Stimulated activated CD8-positive, alpha-beta memory T cell treated with anti-CD3 and anti-CD28 coated beads, Interleukin-12 subunit alpha, Interleukin-12 subunit beta, amount 100 ng/mL, for 4 hours (primary cell): Measurements from ENCODE around the gene BBS4.

Source experiments
- DNase-seq: peaks from one replicate; pipeline ENCODE4 v3.0.0-alpha.2; 2020; ENCODE audit warnings: low read depth

Gene BBS4

DNA sequence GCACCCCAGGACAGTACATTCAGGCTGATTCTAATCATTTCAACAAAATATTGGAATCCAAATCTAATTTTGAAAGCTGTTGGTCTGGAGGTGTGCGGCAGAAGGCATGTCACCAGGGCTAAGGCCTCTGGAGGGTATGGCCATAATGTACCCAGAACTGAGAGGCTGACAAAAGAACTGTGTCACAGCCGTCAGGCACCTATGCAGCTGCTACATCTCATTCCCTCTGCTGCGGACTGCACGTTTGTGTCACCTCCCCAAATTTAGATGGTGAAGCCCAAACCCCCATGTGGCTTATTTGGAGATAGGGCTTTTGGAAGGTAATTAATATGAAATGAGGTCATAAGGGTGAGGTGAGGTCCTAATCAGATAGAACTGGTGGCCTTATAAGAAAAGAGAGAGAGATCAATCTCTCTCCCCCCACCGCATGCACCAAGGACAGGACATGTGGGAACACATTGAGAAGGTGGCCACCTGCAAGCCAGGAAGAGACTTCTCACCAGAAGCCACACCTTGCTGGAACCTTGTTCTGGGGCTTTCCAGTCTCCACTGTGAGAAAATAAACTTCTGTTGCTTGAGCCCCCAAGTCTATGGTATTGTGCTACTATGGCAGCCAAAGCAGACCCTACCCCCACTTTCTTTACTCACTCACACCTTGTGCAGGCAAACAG, 74.7 kb downstream of the BBS4 start:
- no peak for DNase-seq

DNA sequence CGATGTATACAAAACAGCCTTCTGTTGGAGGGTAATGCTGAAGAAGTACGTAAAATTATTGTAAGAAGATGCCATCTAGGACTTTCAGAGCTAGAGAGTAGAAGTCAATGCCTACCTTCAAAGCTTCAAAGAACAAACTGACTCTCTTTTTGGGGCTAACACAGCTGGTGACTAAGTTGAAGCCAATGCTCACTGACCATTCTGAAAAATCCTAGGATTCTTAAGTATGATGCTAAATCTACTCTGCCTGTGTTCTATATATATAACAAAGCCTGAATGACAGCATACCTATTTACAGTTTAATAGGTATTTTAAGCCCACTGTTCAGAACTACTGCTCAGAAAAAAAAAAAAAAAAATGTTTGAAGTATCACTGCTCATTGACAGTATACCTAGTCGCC, 78.6 kb downstream of the BBS4 start:
- DNase-seq, result no peak

DNA sequence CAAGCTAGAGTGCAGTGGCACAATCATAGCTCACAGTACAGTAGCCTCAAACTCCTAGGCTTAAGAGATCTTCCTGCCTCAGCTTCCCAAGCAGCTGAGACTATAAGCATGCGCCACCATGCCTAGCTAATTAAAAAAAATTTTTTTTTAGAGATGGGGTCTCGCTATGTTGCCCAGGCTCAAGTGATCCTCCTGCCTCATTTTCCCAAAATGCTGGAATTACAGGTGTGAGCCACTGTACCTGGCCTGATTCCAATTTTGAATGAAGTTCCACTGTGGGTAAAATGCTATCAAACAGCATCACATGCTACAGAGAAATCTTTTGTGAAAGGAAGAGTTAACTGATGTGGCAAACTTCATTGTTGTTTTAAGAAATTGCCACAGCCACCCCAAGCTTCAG, 80.0 kb downstream of the BBS4 start:
- no peak for DNase-seq

DNA sequence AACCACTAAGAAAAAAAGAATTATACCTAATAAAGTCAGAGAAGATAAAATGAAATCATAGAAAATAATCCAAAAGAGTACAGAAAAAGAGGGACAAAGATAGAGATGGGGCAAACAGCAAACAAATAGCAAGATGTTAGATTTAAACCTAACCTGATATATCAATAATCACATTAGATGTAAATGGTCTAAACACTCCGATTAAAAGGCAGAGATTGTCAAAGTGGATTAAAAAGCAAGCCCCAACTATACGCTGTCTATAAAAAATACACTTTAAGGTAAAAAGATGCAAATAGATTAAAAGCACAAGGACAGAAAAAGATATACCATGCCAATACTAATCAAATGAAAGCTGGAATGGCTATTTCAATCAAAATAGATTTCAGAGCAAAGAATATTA, 80.8 kb downstream of the BBS4 start:
- no peak for DNase-seq

DNA sequence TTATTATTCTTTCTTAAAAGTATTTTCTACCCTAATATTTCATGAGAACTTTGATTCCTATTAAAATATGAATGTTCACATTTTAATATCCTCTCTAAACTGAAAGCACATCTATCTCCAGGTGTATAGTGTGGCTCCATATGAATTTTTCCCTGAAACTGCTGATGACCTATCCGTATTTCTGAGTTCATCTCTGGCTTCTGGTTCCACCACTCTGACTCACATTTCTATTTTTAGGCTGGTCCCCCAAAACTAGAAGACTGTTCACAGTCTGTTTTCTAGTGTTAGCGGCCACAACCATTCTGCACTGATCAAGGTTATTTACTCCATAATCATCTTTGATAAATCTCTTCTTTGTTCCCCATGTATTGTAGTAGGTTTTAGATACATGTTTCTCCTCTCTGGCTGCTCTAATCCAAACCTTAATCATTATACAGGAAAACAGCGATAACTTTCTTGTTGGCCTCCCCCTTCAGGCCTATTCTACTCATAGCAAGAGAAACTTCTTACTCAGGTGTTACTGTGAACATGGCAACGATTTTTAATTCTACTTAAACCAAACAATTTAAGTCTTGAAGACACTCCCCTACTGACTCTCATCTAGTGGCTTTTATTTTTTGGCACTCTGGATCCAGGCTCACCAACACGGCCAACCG, 84.8 kb downstream of the BBS4 start:
- DNase-seq, result no peak

DNA sequence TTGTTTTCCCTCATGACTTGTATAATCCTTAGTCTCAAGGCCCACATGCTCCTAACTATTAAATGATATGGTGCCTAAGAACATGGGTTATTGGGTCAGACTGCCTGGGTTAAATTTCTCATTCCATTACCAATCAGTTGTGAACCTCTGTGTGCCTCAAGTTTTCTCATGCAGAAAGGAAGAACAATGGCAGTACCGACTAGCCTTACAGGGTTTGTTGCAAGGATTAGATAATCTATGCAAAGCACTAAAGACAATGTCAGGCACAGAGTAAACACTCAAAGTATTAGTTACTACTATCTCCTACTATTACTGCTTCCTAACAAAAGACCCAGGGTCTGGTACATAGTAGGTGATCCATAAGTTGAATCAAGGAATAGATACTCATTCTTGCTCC, 85.3 kb downstream of the BBS4 start:
- no peak for DNase-seq

DNA sequence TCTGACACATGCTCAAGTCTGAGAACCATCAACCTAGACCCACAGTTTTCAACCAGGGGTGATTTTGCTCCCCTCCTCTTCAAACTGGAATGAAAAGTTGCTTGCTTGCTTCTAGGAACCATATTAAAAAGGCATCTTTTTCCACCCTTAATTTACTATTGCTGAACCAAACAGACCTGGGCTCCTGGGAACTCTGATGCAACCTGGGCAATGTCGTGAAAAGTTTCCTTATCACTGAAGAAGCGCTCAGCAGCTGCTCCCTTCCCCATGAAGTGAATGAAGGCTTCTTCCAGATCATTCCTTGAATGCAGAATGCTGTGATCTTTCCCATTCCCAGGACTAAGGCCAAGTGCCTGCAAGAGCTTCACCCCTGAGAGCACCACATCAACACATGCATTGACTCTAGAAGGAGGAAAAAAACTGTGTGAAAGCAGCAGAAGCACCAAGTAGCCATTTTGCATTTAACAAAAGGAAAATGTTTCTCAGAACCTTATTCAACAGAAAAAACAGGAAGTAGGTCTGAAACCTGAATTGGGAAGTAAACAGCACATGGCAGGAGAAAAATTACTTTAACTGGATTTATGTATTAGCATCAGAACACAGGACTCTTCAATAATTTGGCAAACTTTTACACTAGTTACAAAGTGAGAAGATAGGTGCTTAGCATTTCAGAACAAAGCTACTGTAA, 88.8 kb downstream of the BBS4 start:
- no peak for DNase-seq

DNA sequence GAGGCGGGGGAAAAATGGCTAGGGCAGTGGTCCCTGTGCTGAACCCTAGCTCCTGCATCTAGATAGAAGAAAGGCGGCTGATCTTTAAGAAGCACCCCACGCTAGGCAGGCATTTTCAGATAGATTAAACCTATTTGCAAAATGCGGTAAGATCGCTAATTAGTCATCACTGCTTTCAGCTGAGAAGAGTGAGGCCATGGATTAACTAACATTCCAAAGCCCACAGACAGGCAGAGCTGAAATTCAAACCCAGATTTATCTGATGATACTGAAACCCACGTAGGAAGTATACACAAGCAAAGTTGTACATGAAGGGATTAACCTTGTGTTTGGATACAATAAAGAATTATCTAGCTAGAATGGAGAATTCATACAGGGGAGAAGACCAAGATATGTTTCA, 92.8 kb downstream of the BBS4 start:
- DNase-seq, result no peak

DNA sequence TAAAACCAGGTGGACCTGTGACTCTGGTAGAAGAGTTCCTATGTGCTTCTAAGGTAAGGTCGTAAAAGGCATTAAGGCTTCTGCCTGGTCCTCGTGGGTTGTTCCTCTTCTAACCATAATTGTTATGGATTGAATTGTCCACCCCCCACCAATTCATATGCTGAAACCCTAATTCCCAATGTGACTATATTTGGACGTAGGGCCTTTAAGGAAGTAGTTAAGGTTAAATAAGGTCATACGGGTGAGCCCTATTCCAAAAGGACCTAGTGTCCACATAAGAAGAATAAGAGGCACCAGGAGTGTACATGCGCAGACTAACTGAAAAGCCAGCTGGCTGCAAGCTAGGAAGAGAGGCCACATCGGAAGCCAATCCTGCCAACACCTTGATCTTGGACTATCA, 95.6 kb downstream of the BBS4 start:
- DNase-seq, result no peak

DNA sequence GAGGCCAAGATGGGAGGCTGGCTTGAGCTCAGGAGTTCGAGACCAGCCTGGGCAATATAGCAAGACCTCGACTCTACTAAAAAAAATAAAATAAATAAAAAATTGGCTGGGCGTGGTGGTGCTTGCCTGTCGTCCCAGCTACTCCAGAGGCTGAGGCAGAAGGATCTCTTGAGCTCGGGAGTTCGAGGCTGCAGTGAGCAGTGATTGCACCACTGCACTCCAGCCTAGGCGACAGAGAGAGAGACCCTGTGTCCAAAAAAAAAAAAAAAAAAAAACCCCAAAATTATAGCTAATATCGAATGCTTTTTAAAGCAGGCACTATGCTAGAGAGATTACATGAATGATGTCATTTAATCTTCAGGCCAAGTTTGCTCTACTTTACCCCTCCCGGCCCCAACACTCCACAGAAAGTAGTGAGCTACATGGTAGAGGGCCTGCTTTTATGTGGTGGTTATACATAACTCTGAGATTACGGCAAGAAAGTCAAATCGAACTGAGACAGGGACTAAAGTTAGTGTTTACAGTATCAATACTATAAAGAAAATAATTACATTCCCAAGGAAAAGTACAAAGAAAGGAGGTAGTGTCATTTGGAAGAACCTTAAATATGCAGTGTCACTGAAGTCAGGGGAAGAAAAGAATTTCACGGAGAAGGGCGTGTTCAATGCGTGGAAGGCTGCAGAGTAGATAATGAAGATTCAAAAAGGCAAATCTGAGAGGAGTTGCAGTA, 96.4 kb downstream of the BBS4 start:
- DNase-seq, result no peak

DNA sequence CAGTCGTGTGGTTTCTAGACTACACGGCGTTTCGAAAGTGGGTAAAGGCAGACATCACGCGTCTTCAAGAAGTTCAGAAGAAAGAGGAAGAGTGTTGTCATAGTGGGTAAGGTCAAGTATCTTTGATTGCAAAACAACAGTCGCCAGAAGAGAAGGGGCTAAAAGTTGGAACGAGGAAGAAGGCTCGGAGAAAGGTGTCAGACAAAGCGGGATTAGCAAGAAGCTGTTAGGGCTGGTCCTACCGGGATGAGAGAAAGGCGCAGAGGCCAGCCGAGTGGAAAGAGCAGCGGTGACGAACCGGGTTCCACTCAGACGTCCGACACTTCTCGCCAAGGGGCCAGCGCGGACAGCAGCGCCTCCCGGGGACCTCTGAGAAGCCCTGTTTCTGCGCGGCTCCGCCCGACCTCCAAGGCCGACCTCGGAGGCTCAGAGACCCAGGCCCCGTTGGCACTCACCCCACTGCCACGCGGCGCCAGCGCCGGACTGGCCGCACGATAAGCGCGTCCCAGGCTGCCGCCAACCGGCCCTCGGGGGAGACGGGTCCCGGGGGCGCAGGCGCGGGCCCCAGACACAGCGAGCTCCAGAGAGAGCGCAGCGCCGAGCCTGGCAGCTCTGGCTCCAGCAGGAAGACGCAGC, 97.1 kb downstream of the BBS4 start:
- no peak for DNase-seq

DNA sequence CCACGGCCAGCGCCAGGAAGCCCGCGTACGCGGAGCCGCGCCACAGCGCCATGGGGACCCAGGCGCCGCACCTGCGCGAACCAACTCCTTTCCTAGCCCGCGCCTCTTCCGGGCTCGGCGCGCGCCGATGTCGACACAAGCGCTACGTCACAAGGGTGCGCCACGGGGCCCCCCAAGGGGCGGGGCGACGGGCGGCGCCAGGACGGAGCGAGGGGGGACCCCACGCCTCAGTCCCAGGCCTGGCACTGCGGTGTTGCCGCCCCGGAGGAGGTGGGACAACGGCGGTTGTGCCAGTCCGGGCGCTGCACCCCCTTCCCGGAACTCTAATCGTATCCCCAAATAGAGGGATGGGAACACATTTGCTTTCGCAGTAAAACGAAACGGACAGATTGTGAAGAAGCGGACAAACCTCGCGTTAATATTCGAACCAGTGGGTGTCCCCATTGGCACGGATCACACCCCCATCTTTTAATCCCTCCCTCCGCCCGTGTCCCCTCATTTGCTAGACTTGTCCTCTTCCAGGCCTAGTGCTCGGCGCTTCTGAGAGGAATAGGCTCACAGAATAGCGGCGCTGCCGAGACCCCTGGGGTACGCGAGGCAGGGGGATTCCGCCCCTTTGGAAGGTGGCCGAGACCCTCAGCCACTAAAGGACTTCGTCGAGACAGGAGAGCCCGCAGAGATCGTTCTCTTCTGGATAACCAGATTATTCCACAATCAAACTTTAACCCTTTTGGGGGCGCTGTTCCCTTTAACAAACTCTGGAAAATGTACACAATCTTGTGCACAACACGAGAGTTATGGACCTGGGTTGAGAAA, 97.8 kb downstream of the BBS4 start, which contains the start of gene ADPGK:
Gene ADPGK, minus strand, starts transcription at position 119 of the 816 bp plus-strand sequence. Its CDS starts 67 bp downstream, at position 52.
- peak; percentile 94 for DNase-seq

DNA sequence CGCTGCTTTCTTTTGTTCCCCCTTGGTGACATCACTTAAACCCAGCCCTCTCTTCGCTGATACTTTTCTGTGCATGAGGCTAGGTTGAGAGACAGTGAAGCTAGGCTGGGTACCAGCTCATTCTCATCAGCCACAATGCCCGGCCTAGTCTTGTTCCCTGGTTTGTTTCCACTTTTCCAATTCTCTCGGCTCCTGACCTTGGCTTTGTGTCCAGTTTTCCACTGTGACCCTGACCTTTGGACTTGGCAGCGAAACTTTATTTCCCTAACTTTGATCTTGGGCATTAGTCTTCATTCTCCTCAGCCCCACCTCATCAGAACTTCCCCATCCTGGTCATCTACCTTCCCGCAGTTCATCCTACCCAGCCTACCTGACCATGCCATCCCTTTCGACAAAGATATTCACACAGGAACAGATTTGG, 98.5 kb downstream of the BBS4 start:
- DNase-seq, result no peak

DNA sequence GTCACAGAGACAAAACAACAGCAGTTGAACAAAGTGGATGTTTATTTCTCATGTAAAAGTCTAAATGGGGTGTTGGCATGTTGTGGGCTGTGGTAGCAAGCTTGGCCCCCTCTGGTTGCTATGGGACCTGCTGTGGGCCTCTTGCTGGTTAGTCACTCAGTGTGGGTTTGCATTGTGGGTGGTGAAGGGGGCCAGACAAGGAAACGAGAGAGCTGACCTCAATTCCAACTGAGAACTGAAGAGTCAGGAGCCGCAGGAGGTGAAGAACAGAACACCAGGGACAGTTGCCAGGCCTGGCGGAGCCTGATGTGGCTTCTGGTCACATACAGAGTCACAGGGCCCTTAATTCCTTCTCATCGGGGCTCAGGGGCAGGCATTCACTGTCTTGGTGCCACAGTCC, 99.4 kb downstream of the BBS4 start:
- no peak for DNase-seq

DNA sequence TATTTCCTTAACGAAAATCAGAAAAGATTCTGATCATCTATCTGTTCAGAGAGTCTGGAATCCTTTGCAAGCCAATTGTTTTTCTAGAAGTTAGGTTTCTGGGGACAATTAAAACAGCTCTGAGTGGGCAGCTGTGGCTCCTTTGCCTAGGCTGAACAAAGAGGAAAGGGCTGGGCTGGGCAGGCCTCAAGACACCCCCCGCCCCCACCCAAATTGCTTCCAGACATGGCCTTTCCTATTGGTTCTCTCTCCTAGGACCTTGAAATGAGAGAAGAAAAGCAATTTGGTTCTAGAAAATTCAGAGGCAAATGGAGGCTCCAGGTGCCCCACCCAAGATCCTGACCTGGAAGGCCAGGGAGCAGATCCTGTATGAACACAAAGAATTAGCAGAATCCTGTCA, 99.8 kb downstream of the BBS4 start:
- no peak for DNase-seq

DNA sequence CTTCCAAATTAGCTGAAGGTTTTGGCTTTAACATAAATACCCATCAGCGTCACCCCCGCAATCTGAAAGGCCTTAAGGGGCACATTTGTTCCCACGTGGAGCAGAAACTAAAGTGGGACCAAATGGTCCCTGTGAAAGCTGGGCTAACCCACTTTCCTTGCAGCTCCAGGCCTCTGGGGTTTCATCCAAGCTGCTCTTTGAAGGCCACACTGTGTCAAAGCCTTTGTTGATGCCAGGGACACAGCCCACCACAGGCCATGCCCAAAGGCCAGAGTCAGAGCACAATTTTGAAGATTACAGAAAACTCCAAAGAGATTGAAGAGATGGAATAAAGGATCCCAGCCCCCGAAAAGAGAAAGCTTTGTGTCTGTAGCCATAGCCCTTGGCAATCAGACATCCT, 100.2 kb downstream of the BBS4 start:
- no peak for DNase-seq

DNA sequence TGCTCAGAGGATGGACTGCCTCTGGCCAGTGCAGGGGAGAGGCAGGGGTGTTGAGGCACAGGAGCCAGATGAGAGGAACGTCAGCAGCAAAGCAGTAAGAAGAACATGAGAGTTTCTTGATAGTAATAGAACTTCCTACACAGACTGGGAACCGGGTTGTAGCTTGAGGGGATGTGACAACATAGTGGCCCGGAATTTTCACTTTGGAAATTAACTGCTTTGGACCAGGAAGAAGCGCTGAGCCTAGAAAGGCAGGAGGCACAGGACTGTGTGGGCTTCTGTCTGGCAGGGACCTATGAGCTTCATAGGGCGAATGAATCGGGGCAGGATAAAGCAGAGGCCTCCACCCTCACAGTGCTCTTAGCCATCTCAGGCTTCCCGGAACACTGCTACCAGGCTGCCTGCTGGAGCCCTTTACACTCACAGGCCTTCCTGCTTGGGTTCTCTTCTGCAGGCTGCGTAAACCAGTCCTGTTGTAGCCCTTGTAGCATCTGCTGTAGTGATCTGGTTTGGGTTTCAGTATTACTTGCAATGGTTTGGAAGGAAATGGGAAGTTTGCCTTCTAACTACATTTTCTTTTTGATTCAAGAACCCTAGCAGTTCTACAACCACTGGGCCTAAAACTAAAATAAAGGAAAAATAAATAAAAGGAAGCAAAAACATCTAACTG, 100.8 kb downstream of the BBS4 start:
- DNase-seq, result no peak

DNA sequence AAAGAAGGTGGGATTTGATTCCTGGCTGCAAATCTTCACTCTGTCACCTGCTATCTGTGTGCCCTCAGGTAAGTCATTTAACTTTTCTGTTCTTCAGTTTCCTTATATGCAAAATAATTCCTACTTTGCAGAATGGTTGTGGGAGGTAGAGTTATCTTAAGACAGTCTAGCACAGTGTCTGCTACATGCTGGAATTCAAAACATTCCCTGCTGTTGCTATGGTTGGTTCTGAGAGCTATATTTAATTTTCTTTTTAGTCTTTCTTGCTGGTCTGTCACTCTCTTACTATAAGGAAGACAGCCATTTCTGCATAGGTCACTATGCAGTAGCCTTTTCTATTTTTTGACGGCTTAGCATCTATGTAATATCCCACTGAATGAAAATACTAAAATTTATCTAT, 101.5 kb downstream of the BBS4 start:
- no peak for DNase-seq
